ENCODE measurements around the gene DPY19L1.
"Not testable (repeated sequence)": the region's sequence is repeated elsewhere in the genome, so short reads cannot be mapped to it uniquely, and the experiment has no call there.

Gene DPY19L1

DNA sequence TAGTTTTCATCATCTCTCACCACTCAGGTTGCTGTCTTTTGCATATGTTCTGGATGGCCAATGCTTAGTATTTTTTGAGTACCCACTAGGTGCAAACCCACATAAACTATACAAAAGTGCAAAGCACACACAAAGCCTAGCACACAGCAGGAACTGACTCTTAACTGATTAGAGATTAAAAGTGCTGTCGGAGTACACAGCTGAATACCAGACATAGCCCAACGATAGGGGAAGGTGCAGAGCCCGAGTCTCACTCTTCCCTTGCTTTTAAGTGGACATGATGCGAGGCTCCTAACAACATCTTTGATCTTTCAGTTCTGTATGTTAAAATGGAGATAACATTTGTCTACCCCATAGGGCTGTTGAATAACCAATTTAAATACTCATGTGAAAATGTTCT is 90.8 kb downstream of the DPY19L1 start:
- no peak overlapping the region for H3K27ac Mint-ChIP-seq
- no peaks in the 10 kb centered on the region for H3K27me3 Mint-ChIP-seq
- H3K36me3 Mint-ChIP-seq, result peaks cover 15% of the 10 kb centered on the region
- H3K9me3 Mint-ChIP-seq, result no peaks in the 10 kb centered on the region
- ATAC-seq (ENCODE audit: low read depth) (no peak), DNase-seq (ENCODE audit: low spot score in 2 of 2) (no peak)
- no peaks in the 10 kb centered on the region for H3K4me1 Mint-ChIP-seq
- H3K4me3 Mint-ChIP-seq, result no peak overlapping the region

GRCh38 chr7:34945894-34946477 is 91.3 kb downstream of the DPY19L1 start:
- not testable (repeated sequence) for DNase-seq (ENCODE audit: low spot score in 2 of 2); H3K4me1 Mint-ChIP-seq; H3K4me3 Mint-ChIP-seq; H3K27ac Mint-ChIP-seq; H3K9me3 Mint-ChIP-seq; ATAC-seq (ENCODE audit: low read depth); H3K27me3 Mint-ChIP-seq
- peaks cover 16% of the 10 kb centered on the region for H3K36me3 Mint-ChIP-seq

DNA sequence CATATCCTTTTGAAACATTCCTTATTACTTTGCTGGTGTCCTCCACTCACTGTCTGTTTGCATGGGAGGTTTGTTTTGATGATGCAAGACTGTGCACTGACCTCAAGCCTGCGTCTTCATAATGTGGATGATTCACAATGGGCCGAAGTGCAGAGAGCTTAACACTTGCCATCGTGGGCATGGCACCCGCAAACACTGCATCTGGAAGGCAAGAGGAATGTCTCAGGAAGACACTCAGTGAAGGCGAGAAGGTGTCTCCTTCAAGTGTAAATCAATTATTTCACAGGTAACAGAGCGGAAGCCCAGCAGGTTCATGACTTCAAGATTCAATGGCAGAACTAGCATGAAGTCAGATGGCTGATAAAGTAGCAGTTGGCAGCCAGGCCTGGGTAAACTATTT is 98.1 kb downstream of the DPY19L1 start:
- no peak overlapping the region for H3K27ac Mint-ChIP-seq
- no peaks in the 10 kb centered on the region for H3K27me3 Mint-ChIP-seq
- no peaks in the 10 kb centered on the region for H3K9me3 Mint-ChIP-seq
- H3K4me1 Mint-ChIP-seq, result no peaks in the 10 kb centered on the region
- ATAC-seq (ENCODE audit: low read depth) (no peak), DNase-seq (ENCODE audit: low spot score in 2 of 2) (no peak)
- no peak overlapping the region for H3K4me3 Mint-ChIP-seq
- peaks cover 18% of the 10 kb centered on the region for H3K36me3 Mint-ChIP-seq

DNA sequence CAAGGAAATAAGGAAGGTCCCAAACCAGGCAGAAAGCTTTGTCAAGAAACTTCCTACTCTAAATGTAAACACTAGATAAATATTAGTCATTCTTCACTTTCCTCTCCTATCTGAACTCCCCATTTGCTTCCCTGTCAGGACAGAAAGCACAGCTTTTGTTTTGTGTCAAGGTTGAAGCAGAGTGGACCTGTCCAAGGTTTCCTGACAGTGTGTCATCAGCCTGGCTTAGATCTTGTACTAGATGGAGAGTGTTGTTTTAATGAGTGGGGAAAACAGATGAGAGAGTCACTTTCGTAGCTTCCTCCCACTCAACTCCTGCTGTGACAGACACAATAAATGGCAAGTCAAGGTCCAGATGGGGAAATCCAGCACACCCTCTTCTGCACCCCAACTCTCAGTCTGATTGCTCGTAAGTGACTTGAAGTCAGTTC is 101.5 kb downstream of the DPY19L1 start:
- not testable (repeated sequence) for H3K27ac Mint-ChIP-seq; ATAC-seq (ENCODE audit: low read depth); H3K9me3 Mint-ChIP-seq; H3K4me1 Mint-ChIP-seq; DNase-seq (ENCODE audit: low spot score in 2 of 2); H3K4me3 Mint-ChIP-seq; H3K27me3 Mint-ChIP-seq
- peaks cover 20% of the 10 kb centered on the region for H3K36me3 Mint-ChIP-seq

- Mint-ChIP-seq H3K9me3 (no peaks in the 10 kb centered on the region), H3K4me1 (no peaks in the 10 kb centered on the region), H3K27ac (no peak overlapping the region), H3K4me3 (no peak overlapping the region), H3K36me3 (peaks cover 13% of the 10 kb centered on the region), H3K27me3 (no peaks in the 10 kb centered on the region)
- DNase-seq (ENCODE audit: low spot score in 2 of 2) (no peak), ATAC-seq (ENCODE audit: low read depth) (no peak)
Observed at GRCh38 chr7:34931739-34932138, 105.5 kb downstream of the DPY19L1 start.

GRCh38 chr7:34929783-34930182 is 107.5 kb downstream of the DPY19L1 start:
- not testable (repeated sequence) for ATAC-seq (ENCODE audit: low read depth); H3K27ac Mint-ChIP-seq; H3K4me1 Mint-ChIP-seq; H3K4me3 Mint-ChIP-seq; H3K9me3 Mint-ChIP-seq; DNase-seq (ENCODE audit: low spot score in 2 of 2); H3K27me3 Mint-ChIP-seq
- peaks cover 11% of the 10 kb centered on the region for H3K36me3 Mint-ChIP-seq

GRCh38 chr7:34928560-34928959 is 108.7 kb downstream of the DPY19L1 start:
- Mint-ChIP-seq H3K4me1 (no peaks in the 10 kb centered on the region), H3K4me3 (no peak overlapping the region), H3K27ac (no peak overlapping the region), H3K27me3 (no peaks in the 10 kb centered on the region), H3K36me3 (peaks cover 8% of the 10 kb centered on the region), H3K9me3 (no peaks in the 10 kb centered on the region)
- DNase-seq (ENCODE audit: low spot score in 2 of 2) (no peak), ATAC-seq (ENCODE audit: low read depth) (no peak)

DNA sequence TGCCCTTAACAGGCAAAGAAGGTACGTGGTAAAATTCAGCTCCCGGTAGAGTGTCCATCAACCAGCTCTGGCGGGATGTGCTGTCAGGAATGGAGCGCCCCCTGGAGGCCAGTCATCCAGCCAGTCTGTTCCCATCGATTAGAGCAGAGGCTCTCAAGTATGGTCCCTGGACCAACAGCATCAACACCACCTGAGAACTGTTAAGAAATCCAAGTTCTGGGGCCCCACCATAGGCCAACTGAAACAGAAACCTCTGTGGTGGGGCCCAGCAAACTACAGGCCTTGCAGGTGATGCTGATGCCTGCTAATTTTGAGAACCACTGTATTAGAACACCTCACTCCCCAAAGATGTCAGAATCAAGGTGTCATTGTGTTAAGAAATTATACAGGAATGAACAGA is 109.2 kb downstream of the DPY19L1 start:
- H3K4me3 Mint-ChIP-seq, result no peak overlapping the region
- no peaks in the 10 kb centered on the region for H3K9me3 Mint-ChIP-seq
- H3K4me1 Mint-ChIP-seq, result no peaks in the 10 kb centered on the region
- H3K36me3 Mint-ChIP-seq, result peaks cover 5% of the 10 kb centered on the region
- no peak for DNase-seq (ENCODE audit: low spot score in 2 of 2)
- no peak for ATAC-seq (ENCODE audit: low read depth)
- H3K27ac Mint-ChIP-seq, result no peak overlapping the region
- H3K27me3 Mint-ChIP-seq, result no peaks in the 10 kb centered on the region

- not testable (repeated sequence) for H3K9me3 Mint-ChIP-seq; H3K4me1 Mint-ChIP-seq; H3K4me3 Mint-ChIP-seq; H3K36me3 Mint-ChIP-seq; H3K27ac Mint-ChIP-seq; ATAC-seq (ENCODE audit: low read depth); DNase-seq (ENCODE audit: low spot score in 2 of 2); H3K27me3 Mint-ChIP-seq
Observed at GRCh38 chr7:34920470-34920869, 116.8 kb downstream of the DPY19L1 start.

GRCh38 chr7:34919038-34919437 is 118.2 kb downstream of the DPY19L1 start:
- DNase-seq (ENCODE audit: low spot score in 2 of 2); H3K4me1 Mint-ChIP-seq: not testable (repeated sequence)

DNA sequence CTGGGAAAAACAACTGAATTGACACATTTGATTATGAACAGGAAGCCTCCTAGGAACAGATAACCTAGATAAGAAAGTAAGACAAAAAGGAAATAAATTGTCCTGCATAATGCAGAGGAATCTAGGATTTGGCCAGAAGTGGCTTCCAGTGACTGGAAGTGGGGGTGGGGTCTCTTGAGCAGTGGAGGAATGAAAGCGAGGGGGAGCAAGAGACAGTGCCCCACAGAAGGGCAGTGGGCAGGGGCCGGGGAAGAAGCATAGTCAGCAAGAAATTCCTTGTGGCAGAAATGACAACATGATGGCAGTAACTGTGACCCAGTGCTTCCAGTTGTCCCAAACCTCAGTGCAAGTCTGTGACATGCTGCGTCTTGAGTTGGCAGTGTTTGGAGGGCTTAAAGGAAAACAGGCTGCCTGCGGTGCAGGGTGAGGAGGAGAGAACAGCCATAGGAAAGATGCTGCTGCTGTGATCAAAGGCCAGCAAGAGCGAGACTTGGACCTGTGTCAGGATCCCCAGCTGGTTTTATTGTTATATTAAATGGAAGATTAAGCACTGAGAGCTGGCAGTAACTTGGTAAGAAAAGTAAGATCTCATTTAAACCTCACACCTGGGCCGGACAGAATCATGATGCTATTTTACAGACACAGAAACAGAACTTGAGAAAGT is 119.0 kb downstream of the DPY19L1 start:
- not testable (repeated sequence) for H3K36me3 Mint-ChIP-seq; H3K9me3 Mint-ChIP-seq; H3K27ac Mint-ChIP-seq; H3K4me3 Mint-ChIP-seq; DNase-seq (ENCODE audit: low spot score in 2 of 2); H3K27me3 Mint-ChIP-seq; H3K4me1 Mint-ChIP-seq; ATAC-seq (ENCODE audit: low read depth)

More at GRCh38 chr7:34919038-34919437, 118.2 kb downstream of the DPY19L1 start:
- not testable (repeated sequence) for H3K9me3 Mint-ChIP-seq; H3K4me3 Mint-ChIP-seq; ATAC-seq (ENCODE audit: low read depth); H3K36me3 Mint-ChIP-seq; H3K27ac Mint-ChIP-seq; H3K27me3 Mint-ChIP-seq

- not testable (repeated sequence) for H3K4me3 Mint-ChIP-seq; H3K9me3 Mint-ChIP-seq; H3K36me3 Mint-ChIP-seq; H3K4me1 Mint-ChIP-seq; ATAC-seq (ENCODE audit: low read depth); H3K27ac Mint-ChIP-seq; DNase-seq (ENCODE audit: low spot score in 2 of 2); H3K27me3 Mint-ChIP-seq
Observed at GRCh38 chr7:34917515-34917914, 119.8 kb downstream of the DPY19L1 start.

DNA sequence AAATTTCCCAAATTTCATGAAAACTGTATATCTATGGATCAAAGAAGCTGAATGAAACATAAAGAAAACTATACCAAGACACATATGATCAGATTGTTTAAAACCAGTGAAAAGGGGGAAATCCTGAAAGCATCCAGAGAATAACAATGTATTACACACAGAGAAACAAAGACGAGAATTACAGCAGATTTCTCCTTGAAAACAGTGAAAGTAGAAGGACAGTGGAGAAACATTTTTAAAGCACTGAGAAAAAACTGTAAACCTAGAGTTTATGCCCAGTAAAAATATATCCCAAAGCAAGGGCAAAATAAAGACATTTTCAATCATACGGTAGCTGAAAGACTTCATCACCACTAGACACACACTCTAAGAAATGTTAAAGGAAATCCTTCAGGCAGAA is 121.0 kb downstream of the DPY19L1 start:
- peaks cover 6% of the 10 kb centered on the region for H3K9me3 Mint-ChIP-seq
- H3K36me3 Mint-ChIP-seq, result no peaks in the 10 kb centered on the region
- ATAC-seq (ENCODE audit: low read depth), result no peak
- no peak overlapping the region for H3K27ac Mint-ChIP-seq
- no peak overlapping the region for H3K4me3 Mint-ChIP-seq
- peaks cover 2% of the 10 kb centered on the region for H3K27me3 Mint-ChIP-seq
- no peaks in the 10 kb centered on the region for H3K4me1 Mint-ChIP-seq
- DNase-seq (ENCODE audit: low spot score in 2 of 2), result no peak

GRCh38 chr7:34912236-34912635 is 125.0 kb downstream of the DPY19L1 start:
- Mint-ChIP-seq H3K4me3 (no peak overlapping the region), H3K27me3 (peaks cover 2% of the 10 kb centered on the region), H3K27ac (no peak overlapping the region), H3K36me3 (no peaks in the 10 kb centered on the region), H3K9me3 (peaks cover 6% of the 10 kb centered on the region), H3K4me1 (no peaks in the 10 kb centered on the region)
- DNase-seq (ENCODE audit: low spot score in 2 of 2) (no peak), ATAC-seq (ENCODE audit: low read depth) (no peak)

- H3K36me3 Mint-ChIP-seq; H3K4me1 Mint-ChIP-seq; H3K27me3 Mint-ChIP-seq; H3K9me3 Mint-ChIP-seq; H3K4me3 Mint-ChIP-seq; DNase-seq (ENCODE audit: low spot score in 2 of 2); ATAC-seq (ENCODE audit: low read depth); H3K27ac Mint-ChIP-seq: not testable (repeated sequence)
Observed at GRCh38 chr7:34906266-34906850, 130.9 kb downstream of the DPY19L1 start.
